CD4-positive, alpha-beta T cell (primary cell): ENCODE measurements around the gene TENM4. TPM values are rescaled to one million over a fixed set of nuclear protein-coding genes. Genes with fewer than 3 reads are reported as not detected.

Source experiments
- ATAC-seq: fragments of 200-7000 bp; cut with Tn5 transposase; one replicate; pipeline ENCODE4 v1.10.0; 2022; ENCODE audit warnings: mild to moderate bottlenecking; ENCODE audit not compliant: poor library complexity
- CTCF ChIA-PET: fragments of 350-600 bp; sonication (Branson Sonifier 250); formaldehyde crosslinking; loops from one replicate; lab custom pipeline; 2021; ENCODE audit warnings: antibody characterized with exemption, inconsistent platforms; lab: Charles Lee
- POLR2A ChIA-PET: fragments of 350-600 bp; sonication (Branson Sonifier 250); formaldehyde crosslinking; loops from one replicate; lab custom pipeline; 2021; ENCODE audit warnings: antibody characterized with exemption, inconsistent platforms; lab: Charles Lee
- DNase-seq, 14 experiments: peaks; one replicate each; pipeline ENCODE4 v3.0.0-alpha.2; 2013 to 2020; ENCODE audit warnings: mixed read lengths in 2 of 14
- H3K27ac ChIP-seq, 2 donors: one replicate each; pipeline versions ENCODE4 v1.5.1 to v1.7.0; 2013; ENCODE audit warnings: low read length in 2 of 2, low read depth in 1 of 2, mild to moderate bottlenecking in 1 of 2
- H3K27me3 ChIP-seq, 2 experiments: 1 replicate in 1 of 2; 2 replicates in 1 of 2; pipeline versions ENCODE4 v1.6.1 to v1.7.0; 2013; ENCODE audit warnings: low read length in 2 of 2, control low read depth in 1 of 2, mild to moderate bottlenecking in 1 of 2, moderate library complexity in 1 of 2; ENCODE audit not compliant: insufficient read depth in 2 of 2, control insufficient read depth in 1 of 2
- H3K36me3 ChIP-seq: one replicate; pipeline ENCODE4 v1.6.1; 2013; ENCODE audit warnings: low read length, control low read depth; ENCODE audit not compliant: insufficient read depth
- H3K4me1 ChIP-seq: one replicate; pipeline ENCODE4 v1.6.1; 2013; ENCODE audit warnings: low read length, control low read depth; ENCODE audit not compliant: insufficient read depth
- H3K4me3 ChIP-seq: one replicate; pipeline ENCODE4 v1.5.1; 2013; ENCODE audit warnings: mild to moderate bottlenecking, low read length, moderate library complexity
- H3K9me3 ChIP-seq, 2 experiments: 1 replicate in 1 of 2; 2 replicates in 1 of 2; pipeline versions ENCODE4 v1.6.1 to v1.7.0; 2013; ENCODE audit warnings: low read length in 2 of 2, mild to moderate bottlenecking in 2 of 2, control low read depth in 1 of 2, moderate library complexity in 1 of 2; ENCODE audit not compliant: control insufficient read depth in 1 of 2, insufficient read depth in 1 of 2
- H3K27ac Mint-ChIP-seq: one replicate; pipeline ENCODE4 v1.8.0; 2020; ENCODE audit warnings: mixed read lengths
- H3K27me3 Mint-ChIP-seq: one replicate; pipeline ENCODE4 v1.8.0; 2021; ENCODE audit warnings: mixed read lengths
- H3K36me3 Mint-ChIP-seq: one replicate; pipeline ENCODE4 v1.8.0; 2021; ENCODE audit warnings: low read depth, mixed read lengths
- H3K4me1 Mint-ChIP-seq: one replicate; pipeline ENCODE4 v1.8.0; 2021; ENCODE audit warnings: low read depth, mixed read lengths
- H3K4me3 Mint-ChIP-seq: one replicate; pipeline ENCODE4 v1.8.0; 2020; ENCODE audit warnings: mild to moderate bottlenecking, mixed read lengths
- H3K9me3 Mint-ChIP-seq: one replicate; pipeline ENCODE4 v1.8.0; 2020; ENCODE audit warnings: mixed read lengths
- CTCF ChIP-seq: fragments of 200-600 bp; IDR thresholded peaks from one replicate; pipeline ENCODE4 v1.8.0; 2022; ENCODE audit warnings: antibody characterized with exemption, mild to moderate bottlenecking
- intact Hi-C, 2 experiments: fragments of 100-400 bp; cut with DNase I in 1 of 2; cut with micrococcal nuclease in 1 of 2; formaldehyde crosslinking; loops; one replicate each; pipeline versions ENCODE4 v1.15.1 to v1.9.0; 2023 to 2025; cut with DNase I, micrococcal nuclease
- total RNA-seq, 174 experiments: library from RNA in 2 of 174; stranded (reverse) in 2 of 174; gene quantifications; one replicate each; pipeline ENCODE4 v1.2.3 and lab custom pipeline; 2021 to 2026

TENM4 gene
- total RNA-seq, 2 experiments from 2014 or later = 0.22 to 0.31 TPM

- Histone ChIP-seq H3K4me3 (no peak overlapping the region), H3K4me1 (no peaks in the 10 kb centered on the region), H3K27me3 (no peaks in the 10 kb centered on the region), H3K27ac (no peak overlapping the region), H3K36me3 (no peaks in the 10 kb centered on the region), H3K9me3 (no peaks in the 10 kb centered on the region)
- H3K4me3 Mint-ChIP-seq = no peak overlapping the region
- no peak for TF ChIP-seq CTCF
- ChIA-PET CTCF (no interaction called here), POLR2A (no interaction called here)
- no peak for DNase-seq
- no peaks in the 10 kb centered on the region for H3K36me3 Mint-ChIP-seq
- no peaks in the 10 kb centered on the region for H3K27me3 Mint-ChIP-seq
- ATAC-seq = no peak
- intact Hi-C loops = no loop called here
- no peaks in the 10 kb centered on the region for H3K9me3 Mint-ChIP-seq
- no peak overlapping the region for H3K27ac Mint-ChIP-seq
- no peaks in the 10 kb centered on the region for H3K4me1 Mint-ChIP-seq
Observed at GRCh38 chr11:79274636-79275331, 166.0 kb downstream of the TENM4 start.

DNA sequence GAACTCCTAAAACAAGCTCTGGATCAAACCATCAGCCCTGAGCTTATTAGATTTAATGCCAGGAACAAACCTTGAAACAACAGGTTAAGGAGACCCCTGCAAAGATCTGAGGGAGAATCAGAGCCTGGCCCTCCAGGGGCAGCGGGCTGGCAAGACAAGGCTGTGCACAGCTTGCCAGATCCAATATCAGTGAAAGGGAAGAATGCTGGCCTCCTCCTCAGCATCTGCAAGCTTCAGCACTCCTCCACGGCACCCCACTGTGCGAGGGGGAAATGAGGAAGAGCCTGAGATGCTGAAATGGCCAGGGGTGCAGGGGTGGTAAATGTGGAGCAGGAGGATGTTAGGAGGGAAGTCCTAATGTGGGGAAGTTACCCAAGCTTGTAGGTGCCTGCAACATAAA is 167.0 kb downstream of the TENM4 start:
- Histone ChIP-seq H3K27me3 (no peaks in the 10 kb centered on the region), H3K4me1 (no peaks in the 10 kb centered on the region), H3K27ac (no peak overlapping the region), H3K36me3 (no peaks in the 10 kb centered on the region), H3K4me3 (no peak overlapping the region), H3K9me3 (peaks cover 0 to 3% of the 10 kb centered on the region in 2 experiments)
- H3K4me1 Mint-ChIP-seq = no peaks in the 10 kb centered on the region
- intact Hi-C loops = no loop called here
- no peaks in the 10 kb centered on the region for H3K36me3 Mint-ChIP-seq
- ChIA-PET POLR2A (no interaction called here), CTCF (no interaction called here)
- H3K4me3 Mint-ChIP-seq = no peak overlapping the region
- no peaks in the 10 kb centered on the region for H3K27me3 Mint-ChIP-seq
- H3K9me3 Mint-ChIP-seq = no peaks in the 10 kb centered on the region
- no peak for TF ChIP-seq CTCF
- ATAC-seq = no peak
- no peak for DNase-seq
- H3K27ac Mint-ChIP-seq = no peak overlapping the region

DNA sequence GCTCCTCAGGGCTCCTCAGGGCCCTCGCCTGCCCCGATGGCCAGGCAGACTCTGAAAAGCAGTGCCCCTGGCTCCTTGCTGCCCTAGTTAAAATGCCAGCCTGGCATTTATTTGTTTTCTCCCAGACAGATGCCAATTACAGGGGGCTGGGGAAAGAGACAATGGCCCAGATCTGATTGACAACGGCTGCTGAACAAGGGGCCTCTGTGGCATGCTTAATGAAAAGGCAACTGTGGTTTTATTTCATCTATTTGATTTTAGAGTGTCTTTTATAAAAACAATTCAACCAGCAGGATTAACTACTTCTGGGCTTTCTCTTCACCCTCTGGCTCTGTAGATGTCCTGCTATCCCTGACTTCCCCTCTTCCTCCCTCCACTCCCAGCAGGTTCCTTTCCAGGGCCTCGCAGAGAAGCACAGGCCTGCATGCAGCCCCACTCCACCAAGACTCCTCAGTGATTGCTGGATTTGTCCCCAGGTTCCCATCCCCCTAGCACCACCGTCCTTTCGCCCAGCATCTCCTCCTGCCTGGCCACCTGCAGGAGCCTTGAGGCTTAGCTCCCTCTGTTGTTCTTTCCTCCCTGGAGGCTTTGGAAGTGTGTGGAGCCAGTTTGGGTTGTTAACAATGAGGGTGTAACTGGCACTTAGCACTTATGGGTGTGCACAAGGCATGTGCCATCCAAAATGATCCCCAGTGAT is 171.1 kb downstream of the TENM4 start:
- no peak overlapping the region for H3K4me3 Mint-ChIP-seq
- no peak overlapping the region for H3K27ac Mint-ChIP-seq
- no peak for DNase-seq
- Histone ChIP-seq H3K36me3 (no peaks in the 10 kb centered on the region), H3K9me3 (peaks cover 0 to 3% of the 10 kb centered on the region in 2 experiments), H3K27me3 (no peaks in the 10 kb centered on the region), H3K4me3 (no peak overlapping the region), H3K4me1 (no peaks in the 10 kb centered on the region), H3K27ac (no peak overlapping the region)
- no peak for ATAC-seq
- POLR2A ChIA-PET = no interaction called here
- no peaks in the 10 kb centered on the region for H3K27me3 Mint-ChIP-seq
- no peaks in the 10 kb centered on the region for H3K9me3 Mint-ChIP-seq
- H3K4me1 Mint-ChIP-seq = no peaks in the 10 kb centered on the region
- no peaks in the 10 kb centered on the region for H3K36me3 Mint-ChIP-seq
- intact Hi-C loops = no loop called here
- CTCF ChIA-PET = no interaction called here
- no peak for TF ChIP-seq CTCF
